ENCODE results near the gene TSHR.
A peak's percentile ranks its signal among the peaks of the same experiment; 100 is the strongest.

GRCh38 chr14:80987235-80988032 lies 32.0 kb downstream of the TSHR start:
- TF ChIP-seq, protein P1, sequence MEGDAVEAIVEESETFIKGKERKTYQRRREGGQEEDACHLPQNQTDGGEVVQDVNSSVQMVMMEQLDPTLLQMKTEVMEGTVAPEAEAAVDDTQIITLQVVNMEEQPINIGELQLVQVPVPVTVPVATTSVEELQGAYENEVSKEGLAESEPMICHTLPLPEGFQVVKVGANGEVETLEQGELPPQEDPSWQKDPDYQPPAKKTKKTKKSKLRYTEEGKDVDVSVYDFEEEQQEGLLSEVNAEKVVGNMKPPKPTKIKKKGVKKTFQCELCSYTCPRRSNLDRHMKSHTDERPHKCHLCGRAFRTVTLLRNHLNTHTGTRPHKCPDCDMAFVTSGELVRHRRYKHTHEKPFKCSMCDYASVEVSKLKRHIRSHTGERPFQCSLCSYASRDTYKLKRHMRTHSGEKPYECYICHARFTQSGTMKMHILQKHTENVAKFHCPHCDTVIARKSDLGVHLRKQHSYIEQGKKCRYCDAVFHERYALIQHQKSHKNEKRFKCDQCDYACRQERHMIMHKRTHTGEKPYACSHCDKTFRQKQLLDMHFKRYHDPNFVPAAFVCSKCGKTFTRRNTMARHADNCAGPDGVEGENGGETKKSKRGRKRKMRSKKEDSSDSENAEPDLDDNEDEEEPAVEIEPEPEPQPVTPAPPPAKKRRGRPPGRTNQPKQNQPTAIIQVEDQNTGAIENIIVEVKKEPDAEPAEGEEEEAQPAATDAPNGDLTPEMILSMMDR (IDR thresholded peaks at IDR 0.05; ENCODE audit: insufficient read depth, low read length): peak; percentile 68
- TF ChIP-seq SPI1 (IDR thresholded peaks at IDR 0.05; ENCODE audit: borderline replicate concordance, low read depth) (no peak), POLR2AphosphoS5 (IDR thresholded peaks at IDR 0.05; ENCODE audit: low read depth) (no peak), GABPA (IDR thresholded peaks at IDR 0.05; ENCODE audit: low read depth) (no peak)
- TF ChIP-seq, protein P2, sequence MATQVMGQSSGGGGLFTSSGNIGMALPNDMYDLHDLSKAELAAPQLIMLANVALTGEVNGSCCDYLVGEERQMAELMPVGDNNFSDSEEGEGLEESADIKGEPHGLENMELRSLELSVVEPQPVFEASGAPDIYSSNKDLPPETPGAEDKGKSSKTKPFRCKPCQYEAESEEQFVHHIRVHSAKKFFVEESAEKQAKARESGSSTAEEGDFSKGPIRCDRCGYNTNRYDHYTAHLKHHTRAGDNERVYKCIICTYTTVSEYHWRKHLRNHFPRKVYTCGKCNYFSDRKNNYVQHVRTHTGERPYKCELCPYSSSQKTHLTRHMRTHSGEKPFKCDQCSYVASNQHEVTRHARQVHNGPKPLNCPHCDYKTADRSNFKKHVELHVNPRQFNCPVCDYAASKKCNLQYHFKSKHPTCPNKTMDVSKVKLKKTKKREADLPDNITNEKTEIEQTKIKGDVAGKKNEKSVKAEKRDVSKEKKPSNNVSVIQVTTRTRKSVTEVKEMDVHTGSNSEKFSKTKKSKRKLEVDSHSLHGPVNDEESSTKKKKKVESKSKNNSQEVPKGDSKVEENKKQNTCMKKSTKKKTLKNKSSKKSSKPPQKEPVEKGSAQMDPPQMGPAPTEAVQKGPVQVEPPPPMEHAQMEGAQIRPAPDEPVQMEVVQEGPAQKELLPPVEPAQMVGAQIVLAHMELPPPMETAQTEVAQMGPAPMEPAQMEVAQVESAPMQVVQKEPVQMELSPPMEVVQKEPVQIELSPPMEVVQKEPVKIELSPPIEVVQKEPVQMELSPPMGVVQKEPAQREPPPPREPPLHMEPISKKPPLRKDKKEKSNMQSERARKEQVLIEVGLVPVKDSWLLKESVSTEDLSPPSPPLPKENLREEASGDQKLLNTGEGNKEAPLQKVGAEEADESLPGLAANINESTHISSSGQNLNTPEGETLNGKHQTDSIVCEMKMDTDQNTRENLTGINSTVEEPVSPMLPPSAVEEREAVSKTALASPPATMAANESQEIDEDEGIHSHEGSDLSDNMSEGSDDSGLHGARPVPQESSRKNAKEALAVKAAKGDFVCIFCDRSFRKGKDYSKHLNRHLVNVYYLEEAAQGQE (IDR thresholded peaks at IDR 0.05; ENCODE audit: insufficient replicate concordance, low read depth): no peak

Measured in HL-60 (cell line).